Stimulated activated CD4-positive, alpha-beta T cell treated with anti-CD3 and anti-CD28 coated beads, TNF-alpha, amount 100 ng/mL, for 4 hours (primary cell): ENCODE measurements around the gene PPP1R14C.

ENCODE experiments used
- DNase-seq, 3 experiments: peaks; one replicate each; pipeline ENCODE4 v3.0.0-alpha.2; 2020; ENCODE audit warnings: low read depth in 3 of 3

PPP1R14C gene

DNA sequence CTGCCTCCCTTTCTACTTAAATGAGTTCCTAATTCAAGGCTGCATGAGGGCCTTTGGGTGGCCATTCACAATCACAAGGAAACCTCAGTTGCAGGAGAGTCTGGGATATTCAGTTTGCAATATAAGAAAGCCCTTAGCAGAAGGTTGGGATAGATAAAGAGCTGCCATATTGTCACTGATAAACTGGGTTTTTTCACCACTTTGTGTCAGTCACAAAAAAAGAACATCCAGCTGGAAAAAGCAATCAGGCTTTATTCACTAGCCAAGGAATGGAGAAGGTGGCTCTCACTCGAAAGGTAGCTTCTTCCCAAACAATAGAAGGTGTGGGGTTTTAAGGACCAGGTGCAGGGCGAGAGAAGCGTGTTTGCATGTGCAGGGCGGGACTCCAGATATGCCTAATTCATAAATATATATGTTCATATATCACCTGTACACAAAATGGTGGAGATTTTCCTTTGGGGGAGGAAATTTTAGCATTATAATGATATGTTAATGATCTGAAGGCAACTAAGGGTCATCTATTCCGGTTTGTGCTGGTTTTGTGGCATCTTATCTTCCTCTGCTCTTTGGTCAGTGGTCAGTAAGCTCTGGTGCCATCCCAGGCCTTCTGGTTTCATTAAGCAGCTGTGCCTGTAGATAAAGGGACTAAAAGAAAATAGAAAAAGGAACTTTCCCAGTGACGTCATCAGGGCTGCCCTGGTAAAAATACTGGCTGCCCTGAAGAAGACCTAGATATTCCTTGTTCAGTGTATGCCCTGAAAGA is 128.8 kb downstream of the PPP1R14C start:
- DNase-seq, result no peak

GRCh38 chr6:150272264-150272975 is 129.6 kb downstream of the PPP1R14C start:
- DNase-seq, result no peak

DNA sequence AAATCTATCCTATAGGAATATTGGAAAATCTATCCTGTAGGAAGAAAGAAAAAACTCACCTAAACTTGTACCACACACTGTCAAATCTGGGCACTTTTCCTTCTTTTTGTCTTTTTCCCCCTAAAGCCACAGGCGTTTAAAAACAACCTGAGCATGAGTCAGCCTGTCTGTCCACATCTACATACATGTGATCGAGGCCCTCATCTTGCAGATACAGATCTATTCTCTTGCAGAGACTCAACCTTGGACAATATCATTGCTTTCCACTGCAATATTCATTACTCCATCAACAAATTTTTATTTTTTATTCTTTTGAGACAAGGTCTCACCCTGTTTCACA is 130.1 kb downstream of the PPP1R14C start:
- DNase-seq, result no peak

- no peak for DNase-seq
These were observed 130.8 kb downstream of the PPP1R14C start for GRCh38 chr6:150273457-150274309.

DNA sequence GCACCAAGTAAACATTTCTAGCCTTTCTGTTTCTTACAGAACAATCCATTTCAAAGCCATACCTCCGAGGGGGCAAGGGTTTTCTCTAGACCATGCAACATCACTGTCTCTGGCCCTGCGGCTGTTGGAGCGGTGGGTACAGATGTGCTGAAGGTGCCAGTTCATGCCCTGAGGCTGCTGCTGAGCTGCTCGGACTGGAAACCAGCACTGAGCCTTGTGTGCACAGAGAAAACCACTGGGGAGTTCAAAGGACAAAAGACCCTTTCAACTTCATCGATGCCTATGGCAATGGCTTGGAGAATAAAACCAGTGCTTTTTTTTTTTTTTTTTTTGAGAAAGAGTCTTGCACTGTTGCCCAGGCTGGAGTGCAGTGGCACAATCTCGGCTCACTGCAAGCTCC is 132.6 kb downstream of the PPP1R14C start:
- no peak for DNase-seq

- no peak for DNase-seq
These were observed 133.5 kb downstream of the PPP1R14C start for GRCh38 chr6:150276168-150276936.

DNA sequence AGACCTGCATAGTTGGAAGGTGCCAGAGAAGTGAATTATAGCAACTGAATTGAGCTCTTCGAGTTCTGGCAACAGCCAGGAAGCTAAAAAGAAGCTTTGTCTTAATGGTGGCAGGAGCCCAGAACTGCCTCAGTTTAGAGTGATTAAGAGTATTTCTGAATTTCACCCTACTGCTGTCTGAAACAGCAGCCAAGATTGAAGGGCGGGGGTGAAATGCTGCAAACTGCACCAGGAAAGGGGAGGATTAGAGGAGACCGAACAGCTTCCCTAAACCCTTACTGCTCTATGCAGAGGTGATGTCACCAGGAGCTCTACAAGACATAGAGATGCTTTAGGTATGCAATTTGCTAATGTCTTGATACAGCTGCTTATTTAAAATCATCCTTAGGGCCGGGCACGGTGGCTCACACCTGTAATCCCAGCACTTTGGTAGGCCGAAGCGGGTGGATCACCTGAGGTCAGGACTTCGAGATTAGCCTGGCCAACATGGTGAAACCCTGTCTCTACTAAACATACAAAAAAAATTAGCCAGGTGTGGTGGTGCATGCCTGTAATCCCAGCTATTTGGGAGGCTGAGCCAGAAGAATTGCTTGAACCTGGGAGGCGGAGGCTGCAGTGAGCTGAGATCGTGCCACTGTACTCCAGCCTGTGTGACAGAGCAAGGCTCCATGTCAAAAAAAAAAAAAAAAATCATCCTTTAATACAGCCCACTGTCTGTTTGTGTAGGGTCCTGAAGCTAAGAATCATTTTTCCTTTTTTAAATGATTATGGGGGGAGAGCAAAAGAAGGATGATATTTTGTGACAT is 134.3 kb downstream of the PPP1R14C start:
- no peak for DNase-seq

- DNase-seq, result no peak
These were observed 136.7 kb downstream of the PPP1R14C start for GRCh38 chr6:150279533-150279932.

DNA sequence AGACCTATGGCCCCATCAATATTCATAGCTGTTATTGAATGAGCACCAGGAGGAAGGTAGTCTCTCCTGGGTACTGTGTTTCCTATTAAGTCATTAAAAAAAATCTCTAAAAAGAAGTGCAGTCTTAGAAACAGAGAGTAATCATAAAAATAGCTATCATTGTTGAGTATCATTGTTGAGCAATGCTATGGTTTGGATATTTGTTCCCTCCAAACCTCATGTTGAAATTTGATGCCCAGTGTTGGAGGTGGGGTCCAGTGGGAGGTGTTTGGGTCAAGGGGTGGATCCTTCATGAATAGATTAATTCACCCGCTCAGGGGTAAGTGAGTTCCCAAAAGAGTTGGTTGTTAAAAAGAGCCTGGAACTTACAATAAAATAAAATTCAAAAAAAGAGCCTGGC is 137.9 kb downstream of the PPP1R14C start:
- no peak for DNase-seq

DNA sequence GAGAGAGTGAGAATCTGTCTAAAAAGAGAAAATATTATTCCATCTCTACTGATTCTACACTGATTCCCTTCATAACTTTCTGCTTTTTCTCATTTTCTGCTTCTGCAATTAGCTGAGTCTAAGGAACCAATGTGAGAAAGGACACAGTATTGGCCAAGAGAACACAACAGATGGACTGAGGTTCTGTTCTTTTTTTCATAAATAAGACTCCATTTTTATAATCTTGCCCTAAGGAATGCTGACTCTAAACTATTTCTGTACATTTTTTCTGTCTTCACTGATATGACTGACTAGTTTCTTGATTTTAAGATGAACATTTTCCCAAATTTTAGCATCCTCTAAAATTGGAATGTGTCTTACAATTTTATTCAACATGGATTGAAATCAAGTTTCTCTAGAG is 138.9 kb downstream of the PPP1R14C start:
- no peak for DNase-seq

GRCh38 chr6:150282806-150283205 is 140.0 kb downstream of the PPP1R14C start:
- no peak for DNase-seq

GRCh38 chr6:150286460-150286859 is 143.6 kb downstream of the PPP1R14C start:
- DNase-seq, result no peak

GRCh38 chr6:150286912-150287311 is 144.1 kb downstream of the PPP1R14C start:
- DNase-seq, result no peak

DNA sequence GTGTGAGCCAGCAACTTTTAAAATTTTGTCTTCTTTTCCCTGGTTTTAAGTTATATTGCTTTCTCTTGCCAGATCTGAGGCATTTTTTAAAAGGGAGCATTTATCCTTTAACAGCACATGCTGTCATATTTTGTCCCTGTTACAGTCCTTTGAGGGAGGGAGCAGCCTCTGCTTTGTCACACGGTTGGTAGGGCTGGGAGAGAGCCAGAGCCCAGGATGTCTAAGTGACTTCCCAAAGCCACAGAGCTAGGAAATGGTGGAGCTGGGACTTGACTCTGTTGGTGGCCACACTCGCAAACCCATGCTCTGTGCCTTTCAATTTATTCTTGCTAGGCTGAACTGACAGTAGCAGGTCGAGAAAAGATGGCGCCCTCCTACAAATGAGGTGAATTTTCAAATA is 145.6 kb downstream of the PPP1R14C start:
- no peak for DNase-seq

DNA sequence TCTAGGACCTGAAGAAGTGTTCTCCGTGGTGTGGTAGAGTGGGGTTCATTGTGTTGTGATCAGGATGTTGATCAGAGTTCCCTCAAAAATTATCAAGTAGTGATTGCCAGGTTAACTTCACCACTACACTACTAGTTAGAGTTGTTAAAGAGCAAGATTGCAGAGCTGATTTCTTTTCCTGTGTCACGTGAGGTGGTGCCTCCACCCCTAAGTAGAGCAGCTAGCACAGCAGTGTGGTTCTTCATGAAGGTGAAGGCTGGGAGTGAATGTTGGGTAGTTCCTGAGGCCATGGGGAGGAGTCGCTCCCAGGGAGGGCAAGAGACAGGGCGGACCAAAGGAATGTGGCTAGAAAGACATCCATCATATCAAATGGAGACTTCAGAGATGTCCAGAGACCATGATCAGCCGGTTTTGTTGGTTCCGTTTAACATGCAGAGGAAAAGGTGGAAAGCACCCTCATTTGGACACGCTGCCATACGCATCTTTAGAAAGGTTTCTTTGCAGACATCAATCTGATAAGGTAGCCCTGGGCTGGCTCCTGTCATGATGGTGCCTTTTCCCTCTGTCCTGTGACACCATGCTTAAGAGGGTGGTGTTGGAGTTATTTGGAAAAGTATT is 146.7 kb downstream of the PPP1R14C start:
- DNase-seq, result no peak

DNA sequence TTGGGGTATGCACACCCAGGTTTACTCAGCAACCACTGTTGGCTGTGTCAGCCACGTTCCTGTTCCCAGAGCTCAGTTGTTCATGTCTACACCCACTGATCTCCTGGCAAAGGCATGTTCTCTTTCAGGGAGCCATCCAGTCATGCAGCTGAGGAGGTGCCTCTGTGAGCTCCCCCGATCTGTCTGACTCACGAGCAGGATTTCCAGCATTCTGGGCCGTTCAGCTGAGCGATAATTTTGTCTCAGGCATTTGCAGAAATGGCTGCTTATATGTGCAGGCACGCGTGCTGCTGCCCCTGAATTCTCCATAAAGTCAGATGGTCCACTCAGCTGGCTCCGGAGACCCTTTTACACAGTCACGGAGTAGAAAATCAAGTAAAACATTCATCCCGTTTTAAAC is 147.6 kb downstream of the PPP1R14C start:
- no peak for DNase-seq

GRCh38 chr6:150291968-150292710 is 149.3 kb downstream of the PPP1R14C start:
- DNase-seq, result no peak

GRCh38 chr6:150293019-150293418 is 150.2 kb downstream of the PPP1R14C start:
- no peak for DNase-seq

DNA sequence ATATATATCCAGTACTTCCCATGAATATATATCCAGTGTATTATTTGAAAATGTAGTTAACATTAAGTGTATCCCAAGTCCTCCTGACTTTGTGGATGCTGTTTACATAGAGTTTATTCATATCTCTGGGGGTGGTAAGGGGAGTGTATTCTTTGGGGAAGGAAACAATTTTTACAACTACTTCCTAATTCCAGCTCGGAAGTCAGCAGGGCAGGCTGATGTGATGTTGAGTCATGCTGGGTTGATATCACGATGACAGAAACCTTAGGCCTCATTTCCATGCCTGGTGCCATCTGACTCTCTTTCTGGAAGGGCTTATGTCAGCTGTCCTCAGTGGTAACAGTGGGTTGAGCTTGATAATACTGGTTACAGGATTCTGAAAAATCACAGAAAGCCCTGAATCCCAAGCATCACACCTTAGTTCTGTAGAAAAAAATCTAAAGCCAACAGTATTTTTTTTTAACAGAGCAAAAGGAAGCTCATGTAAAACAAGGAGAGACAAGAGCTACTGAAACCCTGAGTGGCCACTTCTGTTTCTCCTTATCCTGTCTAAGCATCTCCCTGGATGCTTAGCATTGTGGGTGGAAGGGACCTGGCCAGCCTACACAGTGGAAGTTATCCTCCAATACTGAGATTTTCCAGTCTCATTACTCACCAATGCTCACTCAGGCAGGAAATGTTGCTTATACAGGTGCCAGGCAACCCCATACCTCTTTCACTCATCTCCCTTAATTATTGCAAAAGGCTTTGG is 150.8 kb downstream of the PPP1R14C start:
- DNase-seq, result no peak
